ENCODE data around the gene FABP3. TPM values are rescaled to one million over a fixed set of nuclear protein-coding genes. Genes with fewer than 3 reads are reported as not detected.

The FABP3 gene
- total RNA-seq, 1 donor from 2014 or later: 30.0 TPM

DNA sequence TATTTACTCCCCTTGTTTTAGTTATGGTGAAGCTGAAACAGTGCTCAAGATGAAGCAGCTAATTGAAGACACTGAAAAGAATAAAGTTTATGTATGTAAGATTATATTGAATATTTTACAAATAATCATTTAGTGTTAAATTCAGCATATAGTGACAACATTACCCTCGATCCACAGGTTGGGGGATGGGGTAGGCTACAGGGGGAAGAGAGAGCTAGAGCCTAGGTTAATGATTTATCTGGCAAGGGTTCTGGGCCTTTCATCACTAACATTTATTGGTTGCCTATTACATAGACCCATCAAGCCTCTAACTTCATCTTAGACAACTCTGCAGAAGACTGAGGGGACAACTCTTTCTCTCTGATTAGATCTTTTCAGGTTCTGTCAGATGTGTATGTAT, 54.7 kb downstream of the FABP3 start:
- TF ChIP-seq, protein P1, sequence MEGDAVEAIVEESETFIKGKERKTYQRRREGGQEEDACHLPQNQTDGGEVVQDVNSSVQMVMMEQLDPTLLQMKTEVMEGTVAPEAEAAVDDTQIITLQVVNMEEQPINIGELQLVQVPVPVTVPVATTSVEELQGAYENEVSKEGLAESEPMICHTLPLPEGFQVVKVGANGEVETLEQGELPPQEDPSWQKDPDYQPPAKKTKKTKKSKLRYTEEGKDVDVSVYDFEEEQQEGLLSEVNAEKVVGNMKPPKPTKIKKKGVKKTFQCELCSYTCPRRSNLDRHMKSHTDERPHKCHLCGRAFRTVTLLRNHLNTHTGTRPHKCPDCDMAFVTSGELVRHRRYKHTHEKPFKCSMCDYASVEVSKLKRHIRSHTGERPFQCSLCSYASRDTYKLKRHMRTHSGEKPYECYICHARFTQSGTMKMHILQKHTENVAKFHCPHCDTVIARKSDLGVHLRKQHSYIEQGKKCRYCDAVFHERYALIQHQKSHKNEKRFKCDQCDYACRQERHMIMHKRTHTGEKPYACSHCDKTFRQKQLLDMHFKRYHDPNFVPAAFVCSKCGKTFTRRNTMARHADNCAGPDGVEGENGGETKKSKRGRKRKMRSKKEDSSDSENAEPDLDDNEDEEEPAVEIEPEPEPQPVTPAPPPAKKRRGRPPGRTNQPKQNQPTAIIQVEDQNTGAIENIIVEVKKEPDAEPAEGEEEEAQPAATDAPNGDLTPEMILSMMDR (IDR thresholded peaks at IDR 0.05): no peak
- no peak overlapping the region for H3K4me3 Mint-ChIP-seq (ENCODE audit: unreplicated experiment)
- H3K9me3 Mint-ChIP-seq (ENCODE audit: unreplicated experiment): no peaks in the 10 kb centered on the region
- DNase-seq (ENCODE audit: extremely low spot score, unreplicated experiment): no peak
- no peaks in the 10 kb centered on the region for H3K4me1 Mint-ChIP-seq (ENCODE audit: unreplicated experiment)
- H3K27me3 Mint-ChIP-seq (ENCODE audit: unreplicated experiment): no peaks in the 10 kb centered on the region
- no peak overlapping the region for H3K27ac Mint-ChIP-seq (ENCODE audit: unreplicated experiment)
- peaks cover 55% of the 10 kb centered on the region for H3K36me3 Mint-ChIP-seq (ENCODE audit: unreplicated experiment)

DNA sequence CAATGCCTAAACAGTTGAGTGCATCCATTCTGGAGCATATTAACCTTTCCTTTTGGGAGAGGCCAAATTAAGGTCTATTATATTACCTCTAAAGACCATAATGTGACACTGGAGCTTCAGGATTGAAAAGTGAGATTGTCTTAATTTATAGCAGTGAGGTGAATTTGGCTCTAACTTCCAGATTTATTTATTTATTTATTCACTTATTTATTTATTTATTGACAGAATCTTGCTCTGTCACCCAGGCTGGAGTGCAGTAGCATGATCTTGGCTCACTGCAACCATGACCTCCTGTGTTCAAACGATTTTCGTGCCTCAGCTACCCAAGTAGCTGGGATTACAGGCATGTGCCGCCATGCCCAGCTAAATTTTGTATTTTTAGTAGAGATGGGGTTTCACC, 57.0 kb downstream of the FABP3 start:
- H3K4me3 Mint-ChIP-seq (ENCODE audit: unreplicated experiment): no peak overlapping the region
- H3K9me3 Mint-ChIP-seq (ENCODE audit: unreplicated experiment): no peaks in the 10 kb centered on the region
- peaks cover 57% of the 10 kb centered on the region for H3K36me3 Mint-ChIP-seq (ENCODE audit: unreplicated experiment)
- H3K4me1 Mint-ChIP-seq (ENCODE audit: unreplicated experiment): no peaks in the 10 kb centered on the region
- H3K27me3 Mint-ChIP-seq (ENCODE audit: unreplicated experiment): no peaks in the 10 kb centered on the region
- no peak overlapping the region for H3K27ac Mint-ChIP-seq (ENCODE audit: unreplicated experiment)
- DNase-seq (ENCODE audit: extremely low spot score, unreplicated experiment): no peak
- TF ChIP-seq, protein P1 (IDR thresholded peaks at IDR 0.05): no peak

Other genes starting within 250 kb of the FABP3 start
- 1.9 and 2.2 TPM in 2 replicates for gene NKAIN1, start 133.2 kb downstream of the FABP3 start, total RNA-seq
- 44.9 and 49.6 TPM in 2 replicates for gene SNRNP40, start 76.3 kb downstream of the FABP3 start, total RNA-seq
- gene ZCCHC17, start 76.0 kb downstream of the FABP3 start, total RNA-seq: 26.3 and 30.7 TPM in 2 replicates
- 4.2 and 4.5 TPM in 2 replicates for gene SERINC2, start 40.1 kb upstream of the FABP3 start, total RNA-seq
- 9.2 and 10.0 TPM in 2 replicates for gene TINAGL1, start 203.4 kb upstream of the FABP3 start, total RNA-seq
- gene HCRTR1, start 244.6 kb upstream of the FABP3 start, total RNA-seq: 0.50 and 0.73 TPM in 2 replicates

All from osteocyte (in vitro differentiated cells).